HEK293 (cell line): Measurements from ENCODE around the gene CTPS2.

Source experiments
- GLIS1 ChIP-seq: fragments of 450-650 bp; formaldehyde crosslinking; IDR thresholded peaks from 2 replicates; pipeline ENCODE4 v1.5.1; 2016; ENCODE audit warnings: missing biosample characterization, missing genetic modification characterization
- REST ChIP-seq: fragments of 450-650 bp; formaldehyde crosslinking; IDR thresholded peaks from 2 replicates; pipeline ENCODE4 v1.5.1; 2016; ENCODE audit warnings: missing biosample characterization, missing genetic modification characterization
- SETDB1 ChIP-seq: IDR thresholded peaks from one replicate; pipeline ENCODE4 v1.6.1; 2017; ENCODE audit warnings: mild to moderate bottlenecking, low read length, moderate library complexity, mixed read lengths; ENCODE audit not compliant: insufficient read length
- ZBTB49 ChIP-seq: fragments of 450-650 bp; formaldehyde crosslinking; IDR thresholded peaks from 2 replicates; pipeline ENCODE4 v1.5.1; 2016; ENCODE audit warnings: missing biosample characterization, missing genetic modification characterization, low read depth
- ZNF214 ChIP-seq: fragments of 450-650 bp; formaldehyde crosslinking; IDR thresholded peaks from 2 replicates; pipeline ENCODE4 v1.5.1; 2017; ENCODE audit warnings: missing biosample characterization, mild to moderate bottlenecking, missing genetic modification characterization, borderline replicate concordance
- ZNF23 ChIP-seq: fragments of 450-650 bp; formaldehyde crosslinking; IDR thresholded peaks from 2 replicates; pipeline ENCODE4 v1.5.1; 2016; ENCODE audit warnings: missing biosample characterization, missing genetic modification characterization, borderline replicate concordance
- ZNF311 ChIP-seq: fragments of 450-650 bp; formaldehyde crosslinking; IDR thresholded peaks from 2 replicates; pipeline ENCODE4 v1.5.1; 2017; ENCODE audit warnings: missing biosample characterization, missing genetic modification characterization, borderline replicate concordance
- ZNF398 ChIP-seq: fragments of 450-650 bp; formaldehyde crosslinking; IDR thresholded peaks from 2 replicates; pipeline ENCODE4 v1.5.1; 2017; ENCODE audit warnings: missing biosample characterization, missing genetic modification characterization
- ZNF76 ChIP-seq: fragments of 450-650 bp; formaldehyde crosslinking; IDR thresholded peaks from 2 replicates; pipeline ENCODE4; 2016; ENCODE audit warnings: low read depth, missing biosample characterization, missing genetic modification characterization, borderline replicate concordance
- TF ChIP-seq, protein P1 (sequence below): fragments of 450-650 bp; formaldehyde crosslinking; IDR thresholded peaks from 2 replicates; pipeline ENCODE4 v1.5.1; 2016; ENCODE audit warnings: missing biosample characterization, missing genetic modification characterization
- TF ChIP-seq, protein P2 (sequence below): fragments of 450-650 bp; formaldehyde crosslinking; IDR thresholded peaks from 2 replicates; pipeline ENCODE4 v1.5.1; 2016; ENCODE audit warnings: missing biosample characterization, missing genetic modification characterization
- TF ChIP-seq, protein P3 (sequence below): fragments of 450-650 bp; formaldehyde crosslinking; IDR thresholded peaks from 2 replicates; pipeline ENCODE4 v1.5.1; 2016; ENCODE audit warnings: missing biosample characterization, missing genetic modification characterization, borderline replicate concordance
- TF ChIP-seq, protein P4 (sequence below): fragments of 450-650 bp; formaldehyde crosslinking; IDR thresholded peaks from 2 replicates; pipeline ENCODE4 v1.5.1; 2016; ENCODE audit warnings: missing biosample characterization, missing genetic modification characterization

DNA sequence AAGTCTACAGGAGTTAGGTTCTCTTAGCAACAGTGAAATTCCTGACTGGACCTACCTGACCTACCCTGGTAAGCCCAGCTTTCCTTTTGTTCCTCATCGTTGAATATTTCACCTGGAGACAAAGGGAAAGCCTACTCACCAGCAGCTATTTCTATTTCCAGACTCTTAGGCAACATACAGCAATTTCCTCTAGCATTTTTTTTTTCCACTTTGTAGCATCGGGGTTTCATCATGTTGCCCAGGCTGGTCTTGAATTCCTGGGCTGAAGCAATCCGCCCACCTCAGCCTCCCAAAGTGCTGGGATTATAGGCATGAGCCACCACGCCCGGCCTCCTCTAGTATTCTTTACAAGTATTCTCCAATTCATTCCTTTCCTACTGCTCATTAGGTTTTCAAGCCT, 69.3 kb downstream of the CTPS2 start:
- no peak for TF ChIP-seq ZNF76 (tag by site-specific recombination)
- TF ChIP-seq, protein P1, sequence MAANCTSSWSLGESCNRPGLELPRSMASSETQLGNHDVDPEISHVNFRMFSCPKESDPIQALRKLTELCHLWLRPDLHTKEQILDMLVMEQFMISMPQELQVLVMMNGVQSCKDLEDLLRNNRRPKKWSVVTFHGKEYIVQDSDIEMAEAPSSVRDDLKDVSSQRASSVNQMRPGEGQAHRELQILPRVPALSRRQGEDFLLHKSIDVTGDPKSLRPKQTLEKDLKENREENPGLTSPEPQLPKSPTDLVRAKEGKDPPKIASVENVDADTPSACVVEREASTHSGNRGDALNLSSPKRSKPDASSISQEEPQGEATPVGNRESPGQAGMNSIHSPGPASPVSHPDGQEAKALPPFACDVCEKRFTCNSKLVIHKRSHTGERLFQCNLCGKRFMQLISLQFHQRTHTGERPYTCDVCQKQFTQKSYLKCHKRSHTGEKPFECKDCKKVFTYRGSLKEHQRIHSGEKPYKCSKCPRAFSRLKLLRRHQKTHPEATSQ (tag by site-specific recombination), result no peak
- TF ChIP-seq, protein P2, sequence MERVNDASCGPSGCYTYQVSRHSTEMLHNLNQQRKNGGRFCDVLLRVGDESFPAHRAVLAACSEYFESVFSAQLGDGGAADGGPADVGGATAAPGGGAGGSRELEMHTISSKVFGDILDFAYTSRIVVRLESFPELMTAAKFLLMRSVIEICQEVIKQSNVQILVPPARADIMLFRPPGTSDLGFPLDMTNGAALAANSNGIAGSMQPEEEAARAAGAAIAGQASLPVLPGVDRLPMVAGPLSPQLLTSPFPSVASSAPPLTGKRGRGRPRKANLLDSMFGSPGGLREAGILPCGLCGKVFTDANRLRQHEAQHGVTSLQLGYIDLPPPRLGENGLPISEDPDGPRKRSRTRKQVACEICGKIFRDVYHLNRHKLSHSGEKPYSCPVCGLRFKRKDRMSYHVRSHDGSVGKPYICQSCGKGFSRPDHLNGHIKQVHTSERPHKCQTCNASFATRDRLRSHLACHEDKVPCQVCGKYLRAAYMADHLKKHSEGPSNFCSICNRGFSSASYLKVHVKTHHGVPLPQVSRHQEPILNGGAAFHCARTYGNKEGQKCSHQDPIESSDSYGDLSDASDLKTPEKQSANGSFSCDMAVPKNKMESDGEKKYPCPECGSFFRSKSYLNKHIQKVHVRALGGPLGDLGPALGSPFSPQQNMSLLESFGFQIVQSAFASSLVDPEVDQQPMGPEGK, result no peak
- TF ChIP-seq ZNF23 (tag by site-specific recombination), result no peak
- TF ChIP-seq SETDB1, result no peak
- no peak for TF ChIP-seq REST (tag by site-specific recombination)
- TF ChIP-seq ZNF398 (tag by site-specific recombination), result no peak
- TF ChIP-seq, protein P3, sequence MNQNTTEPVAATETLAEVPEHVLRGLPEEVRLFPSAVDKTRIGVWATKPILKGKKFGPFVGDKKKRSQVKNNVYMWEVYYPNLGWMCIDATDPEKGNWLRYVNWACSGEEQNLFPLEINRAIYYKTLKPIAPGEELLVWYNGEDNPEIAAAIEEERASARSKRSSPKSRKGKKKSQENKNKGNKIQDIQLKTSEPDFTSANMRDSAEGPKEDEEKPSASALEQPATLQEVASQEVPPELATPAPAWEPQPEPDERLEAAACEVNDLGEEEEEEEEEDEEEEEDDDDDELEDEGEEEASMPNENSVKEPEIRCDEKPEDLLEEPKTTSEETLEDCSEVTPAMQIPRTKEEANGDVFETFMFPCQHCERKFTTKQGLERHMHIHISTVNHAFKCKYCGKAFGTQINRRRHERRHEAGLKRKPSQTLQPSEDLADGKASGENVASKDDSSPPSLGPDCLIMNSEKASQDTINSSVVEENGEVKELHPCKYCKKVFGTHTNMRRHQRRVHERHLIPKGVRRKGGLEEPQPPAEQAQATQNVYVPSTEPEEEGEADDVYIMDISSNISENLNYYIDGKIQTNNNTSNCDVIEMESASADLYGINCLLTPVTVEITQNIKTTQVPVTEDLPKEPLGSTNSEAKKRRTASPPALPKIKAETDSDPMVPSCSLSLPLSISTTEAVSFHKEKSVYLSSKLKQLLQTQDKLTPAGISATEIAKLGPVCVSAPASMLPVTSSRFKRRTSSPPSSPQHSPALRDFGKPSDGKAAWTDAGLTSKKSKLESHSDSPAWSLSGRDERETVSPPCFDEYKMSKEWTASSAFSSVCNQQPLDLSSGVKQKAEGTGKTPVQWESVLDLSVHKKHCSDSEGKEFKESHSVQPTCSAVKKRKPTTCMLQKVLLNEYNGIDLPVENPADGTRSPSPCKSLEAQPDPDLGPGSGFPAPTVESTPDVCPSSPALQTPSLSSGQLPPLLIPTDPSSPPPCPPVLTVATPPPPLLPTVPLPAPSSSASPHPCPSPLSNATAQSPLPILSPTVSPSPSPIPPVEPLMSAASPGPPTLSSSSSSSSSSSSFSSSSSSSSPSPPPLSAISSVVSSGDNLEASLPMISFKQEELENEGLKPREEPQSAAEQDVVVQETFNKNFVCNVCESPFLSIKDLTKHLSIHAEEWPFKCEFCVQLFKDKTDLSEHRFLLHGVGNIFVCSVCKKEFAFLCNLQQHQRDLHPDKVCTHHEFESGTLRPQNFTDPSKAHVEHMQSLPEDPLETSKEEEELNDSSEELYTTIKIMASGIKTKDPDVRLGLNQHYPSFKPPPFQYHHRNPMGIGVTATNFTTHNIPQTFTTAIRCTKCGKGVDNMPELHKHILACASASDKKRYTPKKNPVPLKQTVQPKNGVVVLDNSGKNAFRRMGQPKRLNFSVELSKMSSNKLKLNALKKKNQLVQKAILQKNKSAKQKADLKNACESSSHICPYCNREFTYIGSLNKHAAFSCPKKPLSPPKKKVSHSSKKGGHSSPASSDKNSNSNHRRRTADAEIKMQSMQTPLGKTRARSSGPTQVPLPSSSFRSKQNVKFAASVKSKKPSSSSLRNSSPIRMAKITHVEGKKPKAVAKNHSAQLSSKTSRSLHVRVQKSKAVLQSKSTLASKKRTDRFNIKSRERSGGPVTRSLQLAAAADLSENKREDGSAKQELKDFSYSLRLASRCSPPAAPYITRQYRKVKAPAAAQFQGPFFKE (tag by site-specific recombination), result no peak
- TF ChIP-seq, protein P4, sequence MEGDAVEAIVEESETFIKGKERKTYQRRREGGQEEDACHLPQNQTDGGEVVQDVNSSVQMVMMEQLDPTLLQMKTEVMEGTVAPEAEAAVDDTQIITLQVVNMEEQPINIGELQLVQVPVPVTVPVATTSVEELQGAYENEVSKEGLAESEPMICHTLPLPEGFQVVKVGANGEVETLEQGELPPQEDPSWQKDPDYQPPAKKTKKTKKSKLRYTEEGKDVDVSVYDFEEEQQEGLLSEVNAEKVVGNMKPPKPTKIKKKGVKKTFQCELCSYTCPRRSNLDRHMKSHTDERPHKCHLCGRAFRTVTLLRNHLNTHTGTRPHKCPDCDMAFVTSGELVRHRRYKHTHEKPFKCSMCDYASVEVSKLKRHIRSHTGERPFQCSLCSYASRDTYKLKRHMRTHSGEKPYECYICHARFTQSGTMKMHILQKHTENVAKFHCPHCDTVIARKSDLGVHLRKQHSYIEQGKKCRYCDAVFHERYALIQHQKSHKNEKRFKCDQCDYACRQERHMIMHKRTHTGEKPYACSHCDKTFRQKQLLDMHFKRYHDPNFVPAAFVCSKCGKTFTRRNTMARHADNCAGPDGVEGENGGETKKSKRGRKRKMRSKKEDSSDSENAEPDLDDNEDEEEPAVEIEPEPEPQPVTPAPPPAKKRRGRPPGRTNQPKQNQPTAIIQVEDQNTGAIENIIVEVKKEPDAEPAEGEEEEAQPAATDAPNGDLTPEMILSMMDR (tag by site-specific recombination), result no peak
- TF ChIP-seq GLIS1 (tag by site-specific recombination), result no peak
- no peak for TF ChIP-seq ZBTB49 (tag by site-specific recombination)
- TF ChIP-seq ZNF311 (tag by site-specific recombination), result no peak
- TF ChIP-seq ZNF214 (tag by site-specific recombination), result no peak
